Measurements from ENCODE around the gene AGFG2. TPM values are rescaled to one million over a fixed set of nuclear protein-coding genes. Genes with fewer than 3 reads are reported as not detected.
A peak's percentile ranks its signal among the peaks of the same experiment; 100 is the strongest.

AGFG2 gene
- total RNA-seq, 2 donors from 2014 or later, result 8.5 to 28.9 TPM

DNA sequence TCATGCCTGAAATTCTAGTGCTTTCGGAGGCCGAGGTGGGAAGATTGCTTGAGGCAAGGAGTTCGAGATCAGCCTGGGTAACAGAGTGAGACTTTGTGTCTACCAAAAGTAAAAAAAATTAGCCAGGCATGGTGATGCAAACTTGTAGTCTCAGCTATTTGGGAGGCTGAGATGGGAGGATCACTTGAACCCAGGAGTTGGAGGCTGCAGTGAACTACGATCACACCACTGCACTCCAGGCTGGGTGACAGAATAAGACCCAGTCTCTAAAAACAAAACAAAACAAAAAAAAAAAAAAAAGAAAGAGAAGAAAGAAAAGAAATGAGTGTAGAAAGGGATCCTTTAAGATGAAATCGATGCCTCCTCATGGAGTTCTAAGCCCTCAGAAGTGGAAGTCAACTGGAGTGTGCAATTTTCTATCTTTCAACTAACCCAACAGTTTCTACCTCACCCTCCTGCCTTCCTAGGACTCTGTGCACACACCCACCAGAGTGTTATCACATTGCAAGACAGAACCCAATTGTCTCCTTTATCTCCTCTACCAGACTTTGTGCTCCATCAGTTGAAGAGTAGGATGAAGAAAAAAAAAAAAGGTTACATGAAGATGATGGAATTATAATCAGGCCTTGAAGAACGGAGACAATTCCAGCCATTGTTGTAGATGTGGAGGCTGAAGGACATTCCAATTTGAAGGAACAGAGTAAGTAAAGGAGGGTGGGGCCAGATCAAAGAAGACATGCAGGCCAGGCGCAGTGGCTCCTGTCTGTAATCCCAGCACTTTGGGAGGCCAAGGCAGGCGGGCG, 28.4 kb upstream of the AGFG2 start:
- Mint-ChIP-seq H3K36me3 (ENCODE audit: low read depth) (no peaks in the 10 kb centered on the region), H3K27ac (no peak overlapping the region), H3K4me3 (no peak overlapping the region), H3K4me1 (peaks cover 6% of the 10 kb centered on the region), H3K9me3 (no peaks in the 10 kb centered on the region), H3K27me3 (ENCODE audit: insufficient read depth) (no peaks in the 10 kb centered on the region)
- H3K36me3 ChIP-seq (ENCODE audit: control insufficient read depth, insufficient read depth, low read length), result no peaks in the 10 kb centered on the region
- H3K27me3 ChIP-seq (ENCODE audit: control insufficient read depth, insufficient read depth, low read length, poor library complexity, severe bottlenecking), result no peaks in the 10 kb centered on the region
- no peaks in the 10 kb centered on the region for H3K9me3 ChIP-seq (ENCODE audit: control insufficient read depth, low read length)
- H3K9ac ChIP-seq (ENCODE audit: extremely low read depth, low read length, poor library complexity, severe bottlenecking), result no peak overlapping the region
- no peak overlapping the region for H3K4me3 ChIP-seq (ENCODE audit: low read length)
- no peaks in the 10 kb centered on the region for H3K4me1 ChIP-seq (ENCODE audit: control insufficient read depth, insufficient read depth, low read length)
- H3K27ac ChIP-seq (ENCODE audit: low read depth, low read length), result no peak overlapping the region
- DNase-seq, result no peak
- TF ChIP-seq, protein P1, sequence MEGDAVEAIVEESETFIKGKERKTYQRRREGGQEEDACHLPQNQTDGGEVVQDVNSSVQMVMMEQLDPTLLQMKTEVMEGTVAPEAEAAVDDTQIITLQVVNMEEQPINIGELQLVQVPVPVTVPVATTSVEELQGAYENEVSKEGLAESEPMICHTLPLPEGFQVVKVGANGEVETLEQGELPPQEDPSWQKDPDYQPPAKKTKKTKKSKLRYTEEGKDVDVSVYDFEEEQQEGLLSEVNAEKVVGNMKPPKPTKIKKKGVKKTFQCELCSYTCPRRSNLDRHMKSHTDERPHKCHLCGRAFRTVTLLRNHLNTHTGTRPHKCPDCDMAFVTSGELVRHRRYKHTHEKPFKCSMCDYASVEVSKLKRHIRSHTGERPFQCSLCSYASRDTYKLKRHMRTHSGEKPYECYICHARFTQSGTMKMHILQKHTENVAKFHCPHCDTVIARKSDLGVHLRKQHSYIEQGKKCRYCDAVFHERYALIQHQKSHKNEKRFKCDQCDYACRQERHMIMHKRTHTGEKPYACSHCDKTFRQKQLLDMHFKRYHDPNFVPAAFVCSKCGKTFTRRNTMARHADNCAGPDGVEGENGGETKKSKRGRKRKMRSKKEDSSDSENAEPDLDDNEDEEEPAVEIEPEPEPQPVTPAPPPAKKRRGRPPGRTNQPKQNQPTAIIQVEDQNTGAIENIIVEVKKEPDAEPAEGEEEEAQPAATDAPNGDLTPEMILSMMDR (conservative IDR thresholded peaks at IDR 0.05), result no peak
- WGBS, 2 experiments (ENCODE audit: insufficient coverage in 1 of 2, insufficient read length in 1 of 2), result 92 to 96% methylated on average over 7 to 9 of the region's 9 CpGs

DNA sequence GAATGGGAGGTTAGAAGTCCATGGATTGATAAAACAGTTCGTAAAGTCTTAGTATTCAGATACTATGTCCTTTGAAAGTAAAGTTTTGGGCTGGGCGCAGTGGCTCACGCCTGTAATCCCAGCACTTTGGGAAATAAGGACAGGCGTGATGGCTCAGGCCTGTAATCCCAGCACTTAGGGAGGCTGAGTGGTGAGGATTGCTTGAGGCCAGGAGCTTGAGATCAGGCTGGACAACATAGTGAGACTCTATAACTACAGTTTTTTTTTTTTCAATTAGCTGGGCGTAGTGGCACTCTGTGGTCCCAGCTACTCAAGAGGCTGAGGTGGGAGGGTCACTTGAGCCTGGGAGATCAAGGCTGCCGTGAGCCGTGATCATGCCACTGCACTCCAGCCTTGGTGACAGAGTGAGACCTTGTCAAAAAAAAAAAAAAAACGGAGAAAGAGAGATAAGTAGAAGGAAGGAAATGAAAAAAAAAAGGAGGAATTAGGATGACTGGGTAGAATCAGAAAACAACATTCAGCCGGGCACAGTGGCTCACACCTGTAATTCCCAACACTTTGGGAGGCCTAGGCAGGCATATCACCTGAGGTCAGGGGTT, 25.7 kb upstream of the AGFG2 start:
- no peak overlapping the region for H3K27ac ChIP-seq (ENCODE audit: low read depth, low read length)
- H3K36me3 Mint-ChIP-seq (ENCODE audit: low read depth), result no peaks in the 10 kb centered on the region
- no peaks in the 10 kb centered on the region for H3K4me1 ChIP-seq (ENCODE audit: control insufficient read depth, insufficient read depth, low read length)
- TF ChIP-seq, protein P1 (conservative IDR thresholded peaks at IDR 0.05), result no peak
- H3K9me3 ChIP-seq (ENCODE audit: control insufficient read depth, low read length), result no peaks in the 10 kb centered on the region
- peaks cover 9% of the 10 kb centered on the region for H3K4me1 Mint-ChIP-seq
- no peak overlapping the region for H3K9ac ChIP-seq (ENCODE audit: extremely low read depth, low read length, poor library complexity, severe bottlenecking)
- H3K36me3 ChIP-seq (ENCODE audit: control insufficient read depth, insufficient read depth, low read length), result no peaks in the 10 kb centered on the region
- no peak overlapping the region for H3K4me3 ChIP-seq (ENCODE audit: low read length)
- H3K27ac Mint-ChIP-seq, result no peak overlapping the region
- 86 to 87% methylated on average over 7 to 9 of the region's 9 CpGs for WGBS, 2 experiments (ENCODE audit: insufficient coverage in 1 of 2, insufficient read length in 1 of 2)
- no peaks in the 10 kb centered on the region for H3K27me3 Mint-ChIP-seq (ENCODE audit: insufficient read depth)
- H3K4me3 Mint-ChIP-seq, result no peak overlapping the region
- no peaks in the 10 kb centered on the region for H3K27me3 ChIP-seq (ENCODE audit: control insufficient read depth, insufficient read depth, low read length, poor library complexity, severe bottlenecking)
- DNase-seq, result no peak
- H3K9me3 Mint-ChIP-seq, result no peaks in the 10 kb centered on the region

DNA sequence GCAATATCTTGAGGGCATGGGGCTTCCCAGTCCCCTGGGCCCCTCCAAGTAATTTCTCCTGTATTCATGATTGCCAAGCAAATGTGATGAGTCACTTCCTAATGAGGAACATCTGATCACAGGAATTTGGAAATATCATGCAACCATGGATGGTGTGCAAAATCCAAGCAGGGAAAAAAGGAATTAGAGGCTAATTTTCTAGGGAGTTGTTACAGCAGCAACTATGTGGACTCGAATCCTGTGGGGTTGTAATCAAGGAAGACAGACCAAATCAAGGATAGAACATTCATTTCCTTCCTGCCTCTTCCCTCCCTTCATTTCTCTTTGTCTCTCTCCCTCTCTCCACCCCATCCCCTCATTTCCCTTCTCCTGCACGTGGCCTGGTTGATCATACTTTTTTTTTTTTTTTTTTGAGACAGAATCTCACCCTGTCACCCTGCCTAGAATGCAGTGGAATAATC, 23.9 kb upstream of the AGFG2 start:
- 66 to 100% methylated on average over 1 to 2 of the region's 2 CpGs for WGBS, 2 experiments (ENCODE audit: insufficient coverage in 1 of 2, insufficient read length in 1 of 2)
- no peaks in the 10 kb centered on the region for H3K27me3 ChIP-seq (ENCODE audit: control insufficient read depth, insufficient read depth, low read length, poor library complexity, severe bottlenecking)
- H3K9me3 ChIP-seq (ENCODE audit: control insufficient read depth, low read length), result no peaks in the 10 kb centered on the region
- H3K27ac ChIP-seq (ENCODE audit: low read depth, low read length), result no peak overlapping the region
- Mint-ChIP-seq H3K4me3 (no peak overlapping the region), H3K9me3 (no peaks in the 10 kb centered on the region), H3K27ac (peak overlapping the region; percentile 78), H3K36me3 (ENCODE audit: low read depth) (no peaks in the 10 kb centered on the region), H3K4me1 (peaks cover 9% of the 10 kb centered on the region), H3K27me3 (ENCODE audit: insufficient read depth) (no peaks in the 10 kb centered on the region)
- no peak overlapping the region for H3K4me3 ChIP-seq (ENCODE audit: low read length)
- no peak overlapping the region for H3K9ac ChIP-seq (ENCODE audit: extremely low read depth, low read length, poor library complexity, severe bottlenecking)
- no peak for DNase-seq
- H3K4me1 ChIP-seq (ENCODE audit: control insufficient read depth, insufficient read depth, low read length), result no peaks in the 10 kb centered on the region
- H3K36me3 ChIP-seq (ENCODE audit: control insufficient read depth, insufficient read depth, low read length), result no peaks in the 10 kb centered on the region
- TF ChIP-seq, protein P1 (conservative IDR thresholded peaks at IDR 0.05), result no peak

All from endodermal cell (in vitro differentiated cells).